Measurements from ENCODE around the gene SIPA1L3. TPM values are rescaled to one million over a fixed set of nuclear protein-coding genes. Genes with fewer than 3 reads are reported as not detected.

Gene SIPA1L3
- total RNA-seq, 1 experiment from 2014 or later: 66.3 TPM

DNA sequence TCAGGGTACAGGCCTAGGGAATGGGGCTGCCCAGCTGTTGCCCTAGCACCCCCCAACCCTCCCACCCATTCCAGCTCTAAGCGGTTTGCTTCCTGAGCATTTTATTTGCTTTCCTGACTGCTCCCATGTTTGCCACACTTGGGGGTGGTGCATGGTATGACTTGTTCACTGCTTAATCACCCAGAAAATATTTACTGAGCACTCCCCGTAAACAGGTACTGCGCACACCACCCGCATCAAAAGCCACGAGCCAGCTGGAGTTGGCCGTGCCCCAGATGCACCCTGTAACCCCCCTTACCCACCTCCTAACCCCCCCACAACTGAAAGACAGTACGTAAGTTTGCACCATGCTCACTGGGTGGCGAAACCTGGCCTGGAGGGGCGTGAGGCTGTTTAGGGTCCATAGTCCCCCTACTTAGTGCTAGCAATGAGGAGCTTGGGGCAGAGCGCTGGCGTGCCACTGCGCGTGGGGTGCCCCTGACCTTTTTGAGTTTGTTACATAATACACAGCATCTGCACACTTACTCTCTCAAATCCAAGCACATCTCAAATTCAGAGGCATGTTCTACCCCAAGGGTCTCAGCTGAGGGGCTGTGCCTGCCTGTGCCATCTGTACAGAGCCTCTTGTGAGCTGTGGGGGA is 287.2 kb downstream of the SIPA1L3 start:
- H3K9me3 ChIP-seq (ENCODE audit: control insufficient read depth, insufficient read depth, low read depth, low read length): no peaks in the 10 kb centered on the region
- H3K4me3 ChIP-seq (ENCODE audit: low read depth in 2 of 2, low read length in 2 of 2): no peak overlapping the region
- intact Hi-C loops (cut with micrococcal nuclease; ENCODE audit: unreplicated experiment): no loop called here
- in situ Hi-C loops (cut with HindIII; ENCODE audit: low pct_unique_long_range_greater_than_20kb, low sequenced_read_pairs): no loop called here
- DNase-seq (ENCODE audit: low read depth, low spot score) (no peak), ATAC-seq (peak; percentile 49; the same call in 1 of the 2 replicates)
- H3K27me3 ChIP-seq (ENCODE audit: control insufficient read depth, insufficient read depth, low read length): no peaks in the 10 kb centered on the region
- CTCF ChIA-PET: no interaction called here
- H3K27ac ChIP-seq (ENCODE audit: low read length): no peak overlapping the region
- no peaks in the 10 kb centered on the region for H3K36me3 ChIP-seq (ENCODE audit: control insufficient read depth, insufficient read depth, low read length)
- BruUV-seq (replicated peaks): no TSS peak
- TF ChIP-seq, protein P1, sequence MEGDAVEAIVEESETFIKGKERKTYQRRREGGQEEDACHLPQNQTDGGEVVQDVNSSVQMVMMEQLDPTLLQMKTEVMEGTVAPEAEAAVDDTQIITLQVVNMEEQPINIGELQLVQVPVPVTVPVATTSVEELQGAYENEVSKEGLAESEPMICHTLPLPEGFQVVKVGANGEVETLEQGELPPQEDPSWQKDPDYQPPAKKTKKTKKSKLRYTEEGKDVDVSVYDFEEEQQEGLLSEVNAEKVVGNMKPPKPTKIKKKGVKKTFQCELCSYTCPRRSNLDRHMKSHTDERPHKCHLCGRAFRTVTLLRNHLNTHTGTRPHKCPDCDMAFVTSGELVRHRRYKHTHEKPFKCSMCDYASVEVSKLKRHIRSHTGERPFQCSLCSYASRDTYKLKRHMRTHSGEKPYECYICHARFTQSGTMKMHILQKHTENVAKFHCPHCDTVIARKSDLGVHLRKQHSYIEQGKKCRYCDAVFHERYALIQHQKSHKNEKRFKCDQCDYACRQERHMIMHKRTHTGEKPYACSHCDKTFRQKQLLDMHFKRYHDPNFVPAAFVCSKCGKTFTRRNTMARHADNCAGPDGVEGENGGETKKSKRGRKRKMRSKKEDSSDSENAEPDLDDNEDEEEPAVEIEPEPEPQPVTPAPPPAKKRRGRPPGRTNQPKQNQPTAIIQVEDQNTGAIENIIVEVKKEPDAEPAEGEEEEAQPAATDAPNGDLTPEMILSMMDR (IDR thresholded peaks at IDR 0.05): no peak
- TF ChIP-seq TCF7L2 (IDR thresholded peaks at IDR 0.05; ENCODE audit: low read depth, low read length): no peak
- no peak for TF ChIP-seq POLR2AphosphoS5 (IDR thresholded peaks at IDR 0.05; ENCODE audit: low read depth, low read length)
- TF ChIP-seq REST (IDR thresholded peaks at IDR 0.05; ENCODE audit: insufficient read depth in 1 of 2, low read depth in 2 of 2, low read length in 1 of 2): no peak
- TF ChIP-seq SIN3A (IDR thresholded peaks at IDR 0.05; ENCODE audit: borderline replicate concordance, insufficient read depth, low read depth, low read length): no peak
- POLR2A ChIA-PET: no interaction called here
- no peaks in the 10 kb centered on the region for H3K4me1 ChIP-seq (ENCODE audit: control insufficient read depth, insufficient read depth, low read length)

GRCh38 chr19:38195237-38195636 is 288.2 kb downstream of the SIPA1L3 start:
- CTCF ChIA-PET: no interaction called here

More at GRCh38 chr19:38195237-38195636, 288.2 kb downstream of the SIPA1L3 start:
- POLR2A ChIA-PET: no interaction called here
- in situ Hi-C loops (cut with HindIII; ENCODE audit: low pct_unique_long_range_greater_than_20kb, low sequenced_read_pairs): no loop called here
- Histone ChIP-seq H3K4me3 (ENCODE audit: low read depth in 2 of 2, low read length in 2 of 2) (no peak overlapping the region), H3K27me3 (ENCODE audit: control insufficient read depth, insufficient read depth, low read length) (no peaks in the 10 kb centered on the region), H3K36me3 (ENCODE audit: control insufficient read depth, insufficient read depth, low read length) (no peaks in the 10 kb centered on the region), H3K27ac (ENCODE audit: low read length) (no peak overlapping the region), H3K9me3 (ENCODE audit: control insufficient read depth, insufficient read depth, low read depth, low read length) (no peaks in the 10 kb centered on the region), H3K4me1 (ENCODE audit: control insufficient read depth, insufficient read depth, low read length) (no peaks in the 10 kb centered on the region)
- ATAC-seq: no peak
- no peak for TF ChIP-seq SIN3A (IDR thresholded peaks at IDR 0.05; ENCODE audit: borderline replicate concordance, insufficient read depth, low read depth, low read length)
- TF ChIP-seq, protein P1 (IDR thresholded peaks at IDR 0.05): no peak
- TF ChIP-seq POLR2AphosphoS5 (IDR thresholded peaks at IDR 0.05; ENCODE audit: low read depth, low read length): no peak
- TF ChIP-seq TCF7L2 (IDR thresholded peaks at IDR 0.05; ENCODE audit: low read depth, low read length): no peak
- intact Hi-C loops (cut with micrococcal nuclease; ENCODE audit: unreplicated experiment): no loop called here
- no peak for DNase-seq (ENCODE audit: low read depth, low spot score)
- BruUV-seq (replicated peaks): no TSS peak

Measured in Panc1 (cell line).